Kidney glomerular epithelial cell (primary cell): Measurements from ENCODE around the gene SERPINB1.
"Not testable (repeated sequence)": the region's sequence is repeated elsewhere in the genome, so short reads cannot be mapped to it uniquely, and the experiment has no call there.

Experiments
- DNase-seq: peaks from one replicate; lab custom pipeline; 2025; lab: John Stamatoyannopoulos, UW

Gene SERPINB1

GRCh38 chr6:2866171-2866846, 24.6 kb upstream of the SERPINB1 start:
- peak; percentile 58 for DNase-seq

GRCh38 chr6:2865694-2866151, 24.1 kb upstream of the SERPINB1 start:
- peak; percentile 40 for DNase-seq

- DNase-seq, result no peak
These were observed 23.6 kb upstream of the SERPINB1 start for GRCh38 chr6:2865270-2865669.

DNA sequence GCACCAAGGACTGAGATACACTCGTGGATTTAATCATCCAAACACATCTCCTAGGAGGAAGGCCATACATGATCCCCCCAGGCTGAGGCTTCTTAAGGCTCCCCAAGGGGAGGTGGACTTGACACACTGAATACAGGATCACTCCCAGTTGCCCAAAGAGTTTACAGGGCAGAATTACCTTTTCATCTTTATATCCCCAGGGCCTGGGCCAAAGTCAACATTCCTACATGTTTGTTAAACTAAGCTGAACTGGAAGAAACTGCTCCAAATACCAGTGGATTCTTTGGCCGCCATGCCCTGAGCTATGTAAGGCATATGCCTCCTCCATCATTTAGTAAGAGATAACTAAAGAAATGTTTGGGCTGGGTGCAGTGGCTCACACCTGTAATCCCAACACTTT, 22.2 kb upstream of the SERPINB1 start:
- DNase-seq, result no peak

DNA sequence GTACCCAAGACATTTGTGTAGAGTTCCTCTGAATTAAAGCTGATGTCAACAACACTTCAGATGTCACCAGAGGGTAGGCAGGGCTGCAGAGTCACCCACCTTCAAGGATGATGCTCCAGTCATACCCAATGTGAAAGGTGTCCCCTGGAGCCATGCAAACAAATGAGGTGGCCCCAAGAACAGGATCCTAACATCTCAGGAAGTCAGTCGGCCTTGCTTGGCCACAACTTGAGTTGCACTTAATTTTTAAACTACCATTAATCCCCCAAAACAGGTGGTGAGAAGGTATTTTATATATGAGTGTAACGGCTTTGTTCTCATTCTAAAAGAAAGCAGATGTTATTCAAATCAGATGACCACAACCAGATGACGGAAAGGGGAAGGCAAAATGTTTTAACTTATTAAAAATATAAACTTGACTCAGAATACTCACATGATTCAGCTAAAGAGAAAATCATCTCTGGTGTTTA, 21.1 kb upstream of the SERPINB1 start:
- DNase-seq, result no peak

DNA sequence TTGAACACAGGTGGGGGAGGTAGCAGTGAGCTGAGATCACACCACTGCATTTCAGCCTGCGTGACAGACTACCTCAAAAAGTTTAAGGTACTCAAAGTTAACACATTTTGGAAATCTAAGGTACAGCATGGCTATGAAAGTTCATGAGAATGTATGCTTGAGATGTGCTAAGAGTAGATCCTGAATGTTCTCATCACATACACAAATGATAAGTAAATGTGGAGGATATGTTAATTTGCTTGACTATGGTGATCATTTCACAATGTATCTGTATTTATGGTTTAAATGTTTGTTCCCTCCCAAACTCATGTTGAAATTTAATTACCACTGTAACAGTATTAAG, 20.1 kb upstream of the SERPINB1 start:
- DNase-seq, result no peak

DNA sequence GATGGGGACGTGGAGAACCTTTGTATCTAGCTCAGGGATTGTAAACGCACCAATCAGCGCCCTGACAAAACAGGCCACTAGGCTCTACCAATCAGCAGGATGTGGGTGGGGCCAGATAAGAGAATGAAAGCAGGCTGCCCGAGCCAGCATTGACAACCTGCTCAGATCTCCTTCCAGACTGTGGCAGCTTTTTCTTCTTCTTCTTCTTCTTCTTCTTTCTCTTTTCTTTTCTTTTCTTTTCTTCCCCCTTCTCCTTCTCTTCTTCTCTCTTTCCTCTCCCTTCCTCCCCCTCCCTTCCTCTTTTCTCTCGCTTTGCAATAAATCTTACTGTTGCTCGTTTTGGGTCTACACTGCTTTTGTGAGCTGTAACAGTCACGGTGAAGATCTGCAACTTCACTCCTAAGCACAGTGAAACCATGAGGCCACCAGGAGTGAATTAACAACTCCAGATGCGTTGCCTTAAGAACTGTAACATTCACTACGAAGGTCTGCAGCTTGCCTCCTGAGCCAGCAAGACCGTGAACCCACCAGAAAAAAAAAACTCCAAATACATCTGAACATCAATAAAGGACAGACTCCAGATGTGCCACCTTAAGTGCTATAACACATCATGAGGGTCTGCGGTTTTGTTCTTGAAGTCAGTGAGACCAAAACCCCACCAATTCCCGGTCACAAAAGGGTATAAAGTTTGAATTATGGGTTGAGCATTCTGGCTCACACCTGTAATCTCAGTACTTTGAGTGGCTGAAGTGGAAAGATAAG, 19.6 kb upstream of the SERPINB1 start:
- DNase-seq, result no peak

DNA sequence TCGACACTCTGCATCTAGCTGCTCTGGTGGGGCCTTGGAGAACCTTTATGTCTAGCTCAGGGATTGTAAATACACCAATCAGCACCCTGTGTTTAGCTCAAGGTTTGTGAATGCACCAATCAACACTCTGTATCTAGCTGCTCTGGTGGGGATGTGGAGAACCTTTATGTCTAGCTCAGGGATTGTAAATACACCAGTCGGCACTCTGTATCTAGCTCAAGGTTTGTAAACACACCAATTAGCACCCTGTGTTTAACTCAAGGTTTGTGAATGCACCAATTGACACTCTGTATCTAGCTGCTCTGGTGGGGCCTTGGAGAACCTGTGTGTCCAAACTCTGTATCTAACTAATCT, 19.0 kb upstream of the SERPINB1 start:
- not testable (repeated sequence) for DNase-seq

DNA sequence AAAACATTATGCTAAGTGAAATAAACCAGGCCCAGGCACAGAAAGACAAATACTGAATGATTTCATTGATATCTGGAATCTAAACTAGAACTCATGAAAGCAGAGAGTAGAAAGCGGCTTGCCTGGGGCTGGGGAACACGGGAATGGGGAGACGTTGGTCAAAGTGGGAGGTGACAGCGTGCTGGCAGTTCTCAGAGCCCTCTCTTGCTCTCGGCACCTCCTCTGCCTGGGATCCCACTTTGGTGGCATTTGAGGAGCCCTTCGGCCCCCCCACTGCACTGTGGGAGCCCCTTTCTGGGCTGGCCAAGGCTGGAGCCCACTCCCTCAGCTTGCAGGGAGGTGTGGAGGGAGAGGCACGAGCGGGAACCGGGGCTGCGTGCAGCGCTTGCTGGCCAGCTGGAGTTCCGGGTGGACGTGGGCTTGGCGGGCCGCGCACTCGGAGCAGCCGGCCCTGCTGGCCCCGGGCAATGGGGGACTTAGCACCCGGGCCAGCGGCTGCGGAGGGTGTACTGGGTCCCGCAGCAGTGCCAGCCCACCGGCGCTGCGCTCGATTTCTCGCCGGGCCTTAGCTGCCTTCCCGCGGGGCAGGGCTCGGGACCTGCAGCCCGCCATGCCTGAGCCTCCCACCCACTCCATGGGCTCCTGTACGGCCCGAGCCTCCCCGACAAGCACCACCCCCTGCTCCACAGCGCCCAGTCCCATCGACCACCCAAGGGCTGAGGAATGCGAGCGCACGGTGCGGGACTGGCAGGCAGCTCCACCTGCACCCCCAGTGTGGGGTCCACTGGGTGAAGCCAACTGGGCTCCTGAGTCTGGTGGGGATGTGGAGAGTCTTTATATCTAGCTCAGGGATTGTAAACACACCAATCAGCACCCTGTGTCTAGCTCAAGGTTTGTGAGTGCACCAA, 18.4 kb upstream of the SERPINB1 start:
- not testable (repeated sequence) for DNase-seq

DNA sequence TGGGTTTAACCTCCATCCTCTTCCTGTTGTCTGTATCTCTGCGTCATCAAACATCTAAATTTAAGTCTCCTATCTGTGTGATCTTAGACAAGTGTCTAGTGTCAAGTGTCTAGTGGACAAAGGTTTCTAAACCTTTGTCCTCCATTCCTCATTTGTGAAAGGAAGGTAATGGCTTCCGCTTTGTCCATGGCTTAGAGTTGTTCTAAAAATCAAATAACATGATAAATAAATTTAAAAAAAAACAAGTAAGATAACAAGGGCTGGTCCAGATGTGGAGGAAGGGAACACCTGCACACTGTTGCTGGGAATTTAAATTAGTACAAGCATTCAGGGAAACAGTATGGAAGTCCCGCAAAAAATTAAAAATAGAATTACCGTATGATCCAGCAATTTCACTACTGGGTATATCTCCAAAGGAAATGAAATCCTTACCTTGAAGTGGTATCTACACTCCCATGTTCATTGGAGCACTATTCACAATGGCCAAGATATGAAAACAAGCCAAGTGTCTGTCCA, 17.6 kb upstream of the SERPINB1 start:
- DNase-seq, result no peak

GRCh38 chr6:2857580-2858337, 16.1 kb upstream of the SERPINB1 start:
- no peak for DNase-seq

DNA sequence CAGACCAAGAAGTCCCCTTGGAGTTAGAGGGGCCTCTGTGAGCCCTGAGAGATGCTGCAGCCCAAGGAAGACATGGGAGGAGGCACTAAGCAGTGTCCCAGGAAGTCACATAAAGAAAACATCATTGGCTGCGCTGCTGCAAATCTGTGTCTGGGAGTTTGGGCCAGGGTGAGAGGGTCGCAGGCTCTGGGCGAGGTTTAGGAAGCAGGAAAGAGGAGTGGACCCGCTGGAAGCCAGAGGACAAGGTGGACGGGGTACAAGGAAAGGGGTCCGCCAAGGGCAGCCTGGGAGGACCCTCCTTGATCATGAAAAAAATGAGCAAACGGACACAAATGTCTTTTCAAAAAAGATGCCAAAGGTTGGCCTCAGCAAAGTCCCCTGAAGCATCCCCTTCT, 15.5 kb upstream of the SERPINB1 start:
- DNase-seq, result no peak

DNA sequence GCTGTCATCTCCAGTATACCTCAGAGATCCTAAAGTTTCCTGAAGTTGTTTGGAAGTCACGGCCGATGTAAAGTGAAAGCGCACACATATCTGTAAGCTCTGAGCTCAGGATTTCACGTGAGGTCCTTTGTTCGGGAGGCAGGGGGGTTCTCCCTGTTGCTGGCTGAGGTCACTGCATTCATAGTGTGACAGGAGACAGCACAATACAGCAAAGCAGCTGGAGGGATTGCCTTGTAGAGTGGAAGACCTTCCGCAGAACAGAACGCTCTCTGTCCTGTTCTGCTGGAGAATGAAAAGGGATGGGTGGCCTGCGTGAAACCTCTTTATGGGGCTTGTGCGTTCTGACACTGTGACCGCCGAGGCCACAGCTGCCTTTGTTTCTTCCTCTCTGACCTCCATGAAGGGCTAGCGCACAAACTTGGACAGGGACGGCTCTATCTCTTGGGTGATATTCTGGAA, 13.4 kb upstream of the SERPINB1 start:
- no peak for DNase-seq

DNA sequence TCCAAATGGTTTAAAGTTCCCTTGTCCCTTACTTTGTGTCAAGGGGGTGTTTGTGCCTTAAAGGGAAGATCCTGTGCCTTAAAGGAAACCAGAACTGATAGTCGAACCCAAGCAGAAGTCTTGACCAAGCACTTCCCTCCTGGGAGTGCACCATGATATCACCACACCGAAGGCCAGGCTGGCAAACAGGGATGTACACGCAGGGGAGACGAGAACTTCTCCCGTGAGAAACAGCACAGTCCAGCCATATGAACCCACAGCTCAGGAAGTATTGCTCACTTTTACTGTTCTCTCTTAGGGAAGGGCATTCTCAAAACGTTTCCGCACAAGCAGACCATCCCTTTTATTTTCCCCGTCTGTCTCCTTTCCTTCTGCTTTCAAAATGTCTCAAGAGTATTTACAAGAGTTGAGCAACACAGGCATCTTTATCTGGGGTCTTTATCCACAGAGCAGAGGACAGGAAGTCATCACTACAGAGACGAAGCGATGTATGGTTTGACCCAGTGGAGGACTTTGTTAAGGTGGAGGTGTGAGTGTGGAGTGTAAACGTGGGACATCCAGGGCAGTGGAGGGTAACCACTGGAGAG, 12.8 kb upstream of the SERPINB1 start:
- DNase-seq, result no peak

DNA sequence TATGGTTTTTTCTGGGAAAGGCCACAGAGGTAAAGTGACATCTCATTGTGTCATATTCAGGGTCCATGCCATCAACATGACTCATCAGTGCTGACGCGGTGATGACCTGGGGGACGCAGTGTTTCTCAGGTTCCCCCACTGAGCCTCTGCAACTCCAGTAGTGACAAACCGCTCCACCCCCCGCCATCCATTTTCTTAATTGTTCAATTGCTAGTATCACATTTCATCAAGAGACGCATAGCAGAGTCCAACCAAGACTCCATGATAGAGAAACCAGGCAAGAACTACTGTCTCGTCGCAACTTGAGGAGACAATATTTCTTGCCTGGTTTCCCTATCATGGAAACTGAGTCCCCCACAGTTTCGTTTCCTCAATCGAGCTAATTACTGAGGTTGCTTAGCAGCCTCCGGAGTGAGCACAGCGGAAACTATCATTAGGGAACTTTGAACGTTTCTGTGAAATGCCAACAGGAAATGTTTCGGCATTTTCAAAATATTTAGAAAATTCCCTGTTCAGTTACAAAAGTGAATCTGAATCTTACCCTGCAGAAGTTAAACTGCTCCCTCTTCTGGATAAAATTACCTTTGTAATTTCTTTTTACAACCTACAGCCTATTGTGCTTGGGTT, 12.2 kb upstream of the SERPINB1 start:
- peak; percentile 70 for DNase-seq

DNA sequence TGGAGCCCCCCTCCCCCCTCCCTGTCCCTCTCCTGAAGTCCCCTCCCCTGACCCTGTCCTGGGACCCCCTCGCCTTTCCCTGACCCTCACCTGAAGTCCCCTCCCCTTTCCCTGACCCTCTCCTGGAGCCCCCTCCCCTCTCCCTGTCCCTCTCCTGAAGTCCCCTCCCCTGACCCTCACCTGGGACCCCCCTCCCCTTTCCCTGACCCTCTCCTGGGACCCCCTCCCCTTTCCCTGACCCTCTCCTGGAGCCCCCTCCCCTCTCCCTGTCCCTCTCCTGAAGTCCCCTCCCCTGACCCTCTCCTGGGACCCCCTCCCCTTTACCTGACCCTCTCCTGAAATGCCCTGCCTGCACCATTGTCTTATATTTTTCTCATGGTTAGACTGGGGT, 11.7 kb upstream of the SERPINB1 start:
- DNase-seq, result not testable (repeated sequence)

- DNase-seq, result no peak
These were observed 11.3 kb upstream of the SERPINB1 start for GRCh38 chr6:2852921-2853322.

GRCh38 chr6:2852514-2852855, 10.8 kb upstream of the SERPINB1 start:
- no peak for DNase-seq

GRCh38 chr6:2851727-2852513, 10.3 kb upstream of the SERPINB1 start:
- DNase-seq, result no peak

DNA sequence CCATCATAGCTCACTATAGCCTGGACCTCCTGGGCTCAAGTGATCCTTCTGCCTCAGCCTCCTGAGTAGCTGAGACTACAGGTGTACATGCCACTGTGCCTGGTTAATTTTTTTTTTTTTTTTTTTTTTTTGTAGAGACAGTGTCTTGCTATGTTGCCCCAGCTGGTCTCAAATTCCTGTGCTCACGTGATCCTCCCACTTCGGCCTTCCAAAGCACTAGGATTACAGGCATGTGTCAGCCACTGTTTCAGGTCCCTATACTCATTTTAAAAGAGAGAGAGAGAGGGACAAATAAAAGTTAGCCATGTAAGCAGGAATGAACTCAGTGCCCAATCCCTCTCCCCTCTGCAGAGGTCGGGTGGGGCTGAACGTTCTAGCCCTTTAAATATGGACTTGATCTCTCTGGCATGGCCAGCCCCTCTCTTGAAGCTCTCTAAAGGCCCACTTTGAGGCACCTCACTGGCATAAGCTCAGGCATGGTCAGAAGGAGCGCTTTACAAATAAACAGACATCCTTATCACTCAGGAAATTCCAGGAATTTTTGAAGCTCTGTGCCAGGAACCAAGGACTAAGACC, 9.0 kb upstream of the SERPINB1 start:
- peak; percentile 44 for DNase-seq
